ENCODE results near the gene OR7G3. TPM values are rescaled to one million over a fixed set of nuclear protein-coding genes. Genes with fewer than 3 reads are reported as not detected.

Gene OR7G3
- total and polyA plus RNA-seq, 4 donors, result not detected

DNA sequence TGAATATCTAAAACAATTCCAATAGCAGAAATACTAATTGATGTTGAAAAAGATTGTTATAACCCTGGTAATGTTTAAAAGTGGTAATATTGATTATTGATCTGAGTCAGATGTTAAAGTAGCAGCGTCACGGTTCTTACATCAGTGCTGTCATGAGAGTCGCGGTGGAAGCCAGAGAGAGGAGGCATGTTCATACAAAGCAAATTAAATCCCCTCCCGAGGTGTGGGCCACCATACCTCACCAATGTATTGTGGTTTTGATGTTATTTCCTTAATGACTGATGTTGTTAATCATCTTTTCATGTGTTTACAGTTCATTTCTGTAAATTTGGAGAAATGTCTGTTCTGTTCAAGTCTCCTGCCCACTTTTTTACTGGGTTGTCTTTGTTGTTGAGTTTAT lies 24.6 kb upstream of the OR7G3 start:
- H3K4me1 ChIP-seq (ENCODE audit: control insufficient read depth in 1 of 2, insufficient read depth in 2 of 2, low read length in 2 of 2), result no peaks in the 10 kb centered on the region
- peaks cover 3 to 11% of the 10 kb centered on the region in 2 donors for H3K36me3 ChIP-seq (ENCODE audit: control insufficient read depth in 1 of 2, insufficient read depth in 2 of 2, low read length in 1 of 2)

GRCh38 chr19:9150650-9151049 lies 23.9 kb upstream of the OR7G3 start:
- Histone ChIP-seq H3K9me3 (ENCODE audit: control insufficient read depth, low read length) (peaks cover 8% of the 10 kb centered on the region), H3K4me3 (ENCODE audit: low read length in 2 of 2) (no peak overlapping the region), H3K27me3 (ENCODE audit: control insufficient read depth in 1 of 2, insufficient read depth in 2 of 2, low read length in 1 of 2) (no peaks in the 10 kb centered on the region), H3K36me3 (ENCODE audit: control insufficient read depth in 1 of 2, insufficient read depth in 2 of 2, low read length in 1 of 2) (peaks cover 0 to 8% of the 10 kb centered on the region in 2 donors), H3K27ac (ENCODE audit: low read depth in 1 of 2, low read length in 2 of 2) (no peak overlapping the region), H3K4me1 (ENCODE audit: control insufficient read depth in 1 of 2, insufficient read depth in 2 of 2, low read length in 2 of 2) (no peaks in the 10 kb centered on the region)
- intact Hi-C loops (cut with DNase I), result no loop called here
- DNase-seq, result no peak
- 97 to 99% methylated on average over 5 of the region's 5 CpGs for WGBS, 2 donors
- no peak for ATAC-seq (ENCODE audit: low FRiP score)

More for the DNA sequence above, 24.6 kb upstream of the OR7G3 start:
- Histone ChIP-seq H3K9me3 (ENCODE audit: control insufficient read depth, low read length) (peaks cover 12% of the 10 kb centered on the region), H3K4me3 (ENCODE audit: low read length in 2 of 2) (no peak overlapping the region), H3K27ac (ENCODE audit: low read depth in 1 of 2, low read length in 2 of 2) (no peak overlapping the region), H3K27me3 (ENCODE audit: control insufficient read depth in 1 of 2, insufficient read depth in 2 of 2, low read length in 1 of 2) (no peaks in the 10 kb centered on the region)
- intact Hi-C loops (cut with DNase I), result no loop called here
- ATAC-seq (ENCODE audit: low FRiP score) (no peak), DNase-seq (no peak)
- 94 to 98% methylated on average over 5 of the region's 5 CpGs for WGBS, 2 donors

- WGBS, 2 donors, result 92 to 94% methylated on average over 4 of the region's 4 CpGs
- ATAC-seq (ENCODE audit: low FRiP score) (no peak), DNase-seq (no peak)
- Histone ChIP-seq H3K4me1 (ENCODE audit: control insufficient read depth in 1 of 2, insufficient read depth in 2 of 2, low read length in 2 of 2) (no peaks in the 10 kb centered on the region), H3K9me3 (ENCODE audit: control insufficient read depth, low read length) (peaks cover 4% of the 10 kb centered on the region), H3K27ac (ENCODE audit: low read depth in 1 of 2, low read length in 2 of 2) (no peak overlapping the region), H3K36me3 (ENCODE audit: control insufficient read depth in 1 of 2, insufficient read depth in 2 of 2, low read length in 1 of 2) (peaks cover 0 to 6% of the 10 kb centered on the region in 2 donors), H3K4me3 (ENCODE audit: low read length in 2 of 2) (no peak overlapping the region), H3K27me3 (ENCODE audit: control insufficient read depth in 1 of 2, insufficient read depth in 2 of 2, low read length in 1 of 2) (no peaks in the 10 kb centered on the region)
- intact Hi-C loops (cut with DNase I), result loop anchor here in 1 of 2 donors (10.0 kb wide), 1 partner anchor 645 kb away; no protein-coding TSS in a partner anchor
These were observed 23.2 kb upstream of the OR7G3 start for GRCh38 chr19:9149997-9150396.

DNA sequence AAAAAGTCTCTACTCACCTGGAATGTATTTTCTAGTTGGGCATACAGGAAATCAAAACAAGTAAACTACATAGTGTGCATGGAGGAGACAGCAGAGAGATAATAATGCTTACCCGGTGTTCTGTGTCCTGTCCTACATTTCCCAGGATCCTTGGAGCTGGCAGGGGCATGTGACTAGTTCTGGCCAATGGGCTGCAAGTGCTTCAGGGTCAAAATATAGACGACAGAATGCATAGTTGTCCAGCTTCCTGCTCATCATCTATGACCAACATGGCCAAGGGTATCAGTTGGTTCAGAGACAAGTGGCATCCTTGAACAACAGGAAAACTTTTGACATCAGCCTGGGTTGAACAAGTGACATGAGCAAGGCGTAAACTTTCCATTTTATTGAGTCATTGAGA lies 21.9 kb upstream of the OR7G3 start:
- Histone ChIP-seq H3K27me3 (ENCODE audit: control insufficient read depth in 1 of 2, insufficient read depth in 2 of 2, low read length in 1 of 2) (no peaks in the 10 kb centered on the region), H3K9me3 (ENCODE audit: control insufficient read depth, low read length) (peaks cover 4% of the 10 kb centered on the region), H3K4me3 (ENCODE audit: low read length in 2 of 2) (no peak overlapping the region), H3K36me3 (ENCODE audit: control insufficient read depth in 1 of 2, insufficient read depth in 2 of 2, low read length in 1 of 2) (peaks cover 0 to 6% of the 10 kb centered on the region in 2 donors), H3K4me1 (ENCODE audit: control insufficient read depth in 1 of 2, insufficient read depth in 2 of 2, low read length in 2 of 2) (no peaks in the 10 kb centered on the region), H3K27ac (ENCODE audit: low read depth in 1 of 2, low read length in 2 of 2) (no peak overlapping the region)
- DNase-seq (no peak), ATAC-seq (ENCODE audit: low FRiP score) (no peak)
- WGBS, 2 donors, result 98% methylated on average over 3 of the region's 3 CpGs
- intact Hi-C loops (cut with DNase I), result loop anchor here in 1 of 2 donors (10.0 kb wide), 1 partner anchor 646 kb away; no protein-coding TSS in a partner anchor

DNA sequence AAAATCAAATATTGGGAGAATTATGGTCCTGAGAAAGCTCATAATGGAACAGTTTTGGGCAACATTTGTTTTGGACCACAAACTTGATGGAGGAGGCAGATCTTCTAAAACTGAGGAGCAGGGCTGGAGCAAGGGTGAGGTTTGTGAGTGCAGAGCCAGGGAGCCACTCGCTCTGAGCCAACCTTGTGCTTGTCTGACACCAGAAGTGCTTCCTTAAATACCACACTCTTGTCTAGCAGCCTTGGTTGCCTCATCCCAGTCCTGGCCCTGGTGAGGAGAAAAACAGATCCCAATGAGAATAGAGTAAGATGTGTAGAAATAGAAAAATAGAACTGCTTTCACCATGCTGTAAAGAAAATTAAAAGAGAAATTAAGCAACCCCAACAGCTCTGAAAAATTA lies 20.1 kb upstream of the OR7G3 start:
- Histone ChIP-seq H3K4me1 (ENCODE audit: control insufficient read depth in 1 of 2, insufficient read depth in 2 of 2, low read length in 2 of 2) (no peaks in the 10 kb centered on the region), H3K4me3 (ENCODE audit: low read length in 2 of 2) (no peak overlapping the region), H3K27me3 (ENCODE audit: control insufficient read depth in 1 of 2, insufficient read depth in 2 of 2, low read length in 1 of 2) (no peaks in the 10 kb centered on the region), H3K27ac (ENCODE audit: low read depth in 1 of 2, low read length in 2 of 2) (no peak overlapping the region), H3K36me3 (ENCODE audit: control insufficient read depth in 1 of 2, insufficient read depth in 2 of 2, low read length in 1 of 2) (peaks cover 0 to 1% of the 10 kb centered on the region in 2 donors), H3K9me3 (ENCODE audit: control insufficient read depth, low read length) (peaks cover 1% of the 10 kb centered on the region)
- 95 to 98% methylated on average over 1 of the region's 1 CpG for WGBS, 2 donors
- no peak for DNase-seq
- no peak for ATAC-seq (ENCODE audit: low FRiP score)
- intact Hi-C loops (cut with DNase I), result loop anchor here in 1 of 2 donors (10.0 kb wide), 1 partner anchor 648 kb away; no protein-coding TSS in a partner anchor

DNA sequence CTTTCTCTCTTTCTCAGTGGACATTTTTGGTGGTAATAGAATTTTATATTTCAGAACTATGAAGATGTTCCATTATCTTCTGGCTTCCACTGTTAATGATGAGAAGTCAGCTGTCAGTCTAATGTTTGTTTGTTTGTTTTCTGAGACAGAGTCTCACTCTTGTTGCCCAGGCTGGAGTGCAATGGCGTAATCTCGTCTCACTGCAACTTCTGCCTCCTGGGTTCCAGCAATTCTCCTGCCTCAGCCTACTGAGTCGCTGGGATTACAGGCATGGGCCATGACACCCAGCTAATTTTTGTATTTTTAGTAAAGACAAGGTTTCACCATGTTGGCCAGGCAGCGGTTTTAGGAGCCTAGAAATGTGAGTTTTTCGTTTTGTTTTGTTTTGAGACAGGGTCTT lies 18.2 kb upstream of the OR7G3 start:
- peaks cover 1% of the 10 kb centered on the region for H3K9me3 ChIP-seq (ENCODE audit: control insufficient read depth, low read length)
- no peaks in the 10 kb centered on the region for H3K27me3 ChIP-seq (ENCODE audit: control insufficient read depth in 1 of 2, insufficient read depth in 2 of 2, low read length in 1 of 2)
- H3K36me3 ChIP-seq (ENCODE audit: control insufficient read depth in 1 of 2, insufficient read depth in 2 of 2, low read length in 1 of 2), result peaks cover 0 to 1% of the 10 kb centered on the region in 2 donors
- no peak overlapping the region for H3K4me3 ChIP-seq (ENCODE audit: low read length in 2 of 2)
- DNase-seq (no peak), ATAC-seq (ENCODE audit: low FRiP score) (no peak)
- H3K27ac ChIP-seq (ENCODE audit: low read depth in 1 of 2, low read length in 2 of 2), result no peak overlapping the region
- no peaks in the 10 kb centered on the region for H3K4me1 ChIP-seq (ENCODE audit: control insufficient read depth in 1 of 2, insufficient read depth in 2 of 2, low read length in 2 of 2)
- intact Hi-C loops (cut with DNase I), result loop anchor here (5.0 to 10.0 kb wide), 2 partner anchors 313 to 650 kb away; partner anchors contain the start of genes MBD3L1 (in 1 of the 2) and ZNF558 (in 1 of the 2)
- WGBS, 2 donors, result 95 to 96% methylated on average over 5 of the region's 5 CpGs

DNA sequence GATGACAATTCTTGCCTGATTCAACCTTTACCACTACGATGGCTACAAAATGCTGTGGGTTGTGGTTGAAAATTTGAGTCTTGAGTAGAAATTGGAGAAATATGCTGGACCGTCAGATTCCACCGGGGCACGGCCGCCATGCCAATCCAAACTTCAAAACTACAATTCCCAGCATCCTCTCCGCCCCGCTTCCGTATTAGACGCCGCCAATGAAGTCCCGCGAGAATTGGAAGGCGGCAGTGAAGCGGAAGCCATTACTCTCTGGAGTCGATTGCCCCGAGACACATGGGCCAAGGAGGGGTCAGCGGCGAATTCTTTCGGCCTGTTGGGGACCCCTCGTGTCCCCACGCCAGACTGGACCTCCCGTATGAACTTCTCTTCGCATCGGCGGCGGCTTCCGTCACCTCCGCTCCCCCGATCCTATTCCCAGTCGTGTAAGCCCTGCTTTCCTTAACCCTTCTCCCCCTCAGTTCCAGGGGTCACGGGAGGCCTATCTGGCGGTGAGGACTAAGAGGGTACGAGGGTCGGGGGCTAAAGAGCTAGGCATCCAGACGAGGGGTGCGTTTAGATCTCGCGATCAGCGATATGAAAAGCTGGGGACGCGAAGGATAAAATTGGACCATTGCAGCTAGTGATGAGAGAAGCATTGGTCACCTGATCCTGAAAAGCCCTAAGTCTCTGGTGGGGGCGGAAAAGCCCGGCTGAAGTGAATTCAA lies 13.6 kb upstream of the OR7G3 start, which contains the start of gene ZNF317:
Gene ZNF317, plus strand, starts transcription at position 239 of the 716 bp plus-strand sequence. CDS start 15,620 bp downstream, outside the sequence.
- intact Hi-C loops (cut with DNase I), result loop anchor here (5.0 to 10.0 kb wide), 2 partner anchors 308 to 654 kb away; partner anchors contain the start of genes MBD3L1 (in 1 of the 2) and ZNF558 (in 1 of the 2)
- Histone ChIP-seq H3K27ac (ENCODE audit: low read depth in 1 of 2, low read length in 2 of 2) (peak within 1 kb of the TSS; percentile 6 to 15), H3K36me3 (ENCODE audit: control insufficient read depth in 1 of 2, insufficient read depth in 2 of 2, low read length in 1 of 2) (no peaks in the 10 kb centered on the region), H3K4me3 (ENCODE audit: low read length in 2 of 2) (peak within 1 kb of the TSS; percentile 59 to 79), H3K27me3 (ENCODE audit: control insufficient read depth in 1 of 2, insufficient read depth in 2 of 2, low read length in 1 of 2) (no peaks in the 10 kb centered on the region), H3K9me3 (ENCODE audit: control insufficient read depth, low read length) (no peaks in the 10 kb centered on the region), H3K4me1 (ENCODE audit: control insufficient read depth in 1 of 2, insufficient read depth in 2 of 2, low read length in 2 of 2) (peaks cover 0 to 2% of the 10 kb centered on the region in 2 donors)
- 0 to 1% methylated on average over 43 of the region's 43 CpGs for WGBS, 2 donors
- peak; percentile 94 to 96 for DNase-seq
- peak; percentile 98 for ATAC-seq (ENCODE audit: low FRiP score)

DNA sequence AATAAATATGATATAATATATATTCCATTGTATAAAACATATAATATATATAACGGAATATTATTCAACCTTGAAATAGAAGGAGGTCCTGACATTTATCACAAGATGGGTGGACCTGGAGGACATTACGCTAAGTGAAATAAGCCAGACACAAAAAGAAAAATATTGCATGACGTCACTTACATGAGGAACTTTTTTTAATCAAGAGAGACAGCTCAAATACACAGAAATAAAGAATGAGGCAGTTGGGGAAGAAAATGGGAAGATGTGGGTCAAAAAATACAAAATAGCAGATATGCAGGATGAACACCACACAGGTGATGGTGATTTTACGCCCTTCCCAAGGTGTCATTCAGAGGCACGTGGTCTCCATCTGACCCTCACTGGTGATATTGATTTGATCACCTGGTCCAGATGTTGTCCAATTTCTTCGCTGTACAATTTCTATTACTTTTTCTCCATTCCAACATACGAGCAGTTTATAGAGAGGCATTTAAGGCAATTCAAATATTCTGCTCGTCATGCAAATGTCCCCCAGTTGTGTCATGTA lies 12.9 kb upstream of the OR7G3 start:
- peak; percentile 39 for ATAC-seq (ENCODE audit: low FRiP score)
- 16 to 22% methylated on average over 8 of the region's 8 CpGs for WGBS, 2 donors
- Histone ChIP-seq H3K27me3 (ENCODE audit: control insufficient read depth in 1 of 2, insufficient read depth in 2 of 2, low read length in 1 of 2) (no peaks in the 10 kb centered on the region), H3K27ac (ENCODE audit: low read depth in 1 of 2, low read length in 2 of 2) (no peak overlapping the region), H3K9me3 (ENCODE audit: control insufficient read depth, low read length) (no peaks in the 10 kb centered on the region), H3K4me3 (ENCODE audit: low read length in 2 of 2) (peak overlapping the region; percentile 59 to 79), H3K36me3 (ENCODE audit: control insufficient read depth in 1 of 2, insufficient read depth in 2 of 2, low read length in 1 of 2) (no peaks in the 10 kb centered on the region), H3K4me1 (ENCODE audit: control insufficient read depth in 1 of 2, insufficient read depth in 2 of 2, low read length in 2 of 2) (peaks cover 0 to 2% of the 10 kb centered on the region in 2 donors)
- no peak for DNase-seq
- intact Hi-C loops (cut with DNase I), result loop anchor here (5.0 to 10.0 kb wide), 2 partner anchors 307 to 655 kb away; partner anchors contain the start of genes MBD3L1 (in 1 of the 2) and ZNF558 (in 1 of the 2)

Measured in aorta (tissue), 5 donors.